NK-92 (cell line): ENCODE results near the gene FRMD4A.

ENCODE experiments used
- DNase-seq: peaks from one replicate; lab custom pipeline; 2025; ENCODE audit not compliant: unreplicated experiment; lab: John Stamatoyannopoulos, UW

Gene FRMD4A

DNA sequence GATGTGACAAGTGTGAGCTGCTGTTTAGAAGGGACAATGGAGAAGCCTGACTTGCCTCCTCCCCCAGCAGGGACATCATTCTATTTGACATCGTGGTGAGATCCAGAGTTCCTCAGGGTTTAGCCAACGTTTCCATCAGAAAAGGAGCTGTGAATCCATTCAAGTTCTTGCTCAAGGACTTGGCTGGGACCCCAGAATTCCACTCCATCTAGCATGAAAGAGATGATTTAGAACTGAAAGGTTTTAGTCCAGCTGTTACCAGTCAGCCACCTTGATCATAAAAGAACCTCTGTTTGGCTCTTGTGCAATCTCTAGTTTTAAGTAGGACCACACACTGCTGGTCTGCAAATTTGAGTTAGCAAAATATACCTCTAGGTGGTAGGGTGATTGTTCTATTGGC, 337.6 kb downstream of the FRMD4A start:
- no peak for DNase-seq

DNA sequence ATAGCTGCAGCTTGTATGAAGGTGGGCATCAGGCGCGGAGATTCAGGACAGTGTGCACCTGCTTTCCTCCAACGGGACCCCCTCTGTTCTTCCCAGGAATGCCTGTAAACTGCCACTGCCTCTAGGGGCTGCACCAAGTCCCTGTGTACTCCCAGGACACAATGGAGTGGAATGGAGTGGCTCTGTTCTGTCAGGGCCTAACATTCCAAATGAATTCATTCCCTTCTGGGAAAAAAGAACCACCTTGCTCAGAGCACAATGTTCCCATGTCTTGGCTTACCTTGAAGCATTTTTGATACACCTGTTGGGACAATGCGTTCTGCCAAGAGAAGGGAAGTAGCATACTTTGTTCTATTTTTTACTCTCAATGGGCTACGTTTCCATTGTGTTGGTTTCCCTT, 339.4 kb downstream of the FRMD4A start:
- no peak for DNase-seq

- DNase-seq, result no peak
Observed at GRCh38 chr10:13990946-13991345, 339.8 kb downstream of the FRMD4A start.

DNA sequence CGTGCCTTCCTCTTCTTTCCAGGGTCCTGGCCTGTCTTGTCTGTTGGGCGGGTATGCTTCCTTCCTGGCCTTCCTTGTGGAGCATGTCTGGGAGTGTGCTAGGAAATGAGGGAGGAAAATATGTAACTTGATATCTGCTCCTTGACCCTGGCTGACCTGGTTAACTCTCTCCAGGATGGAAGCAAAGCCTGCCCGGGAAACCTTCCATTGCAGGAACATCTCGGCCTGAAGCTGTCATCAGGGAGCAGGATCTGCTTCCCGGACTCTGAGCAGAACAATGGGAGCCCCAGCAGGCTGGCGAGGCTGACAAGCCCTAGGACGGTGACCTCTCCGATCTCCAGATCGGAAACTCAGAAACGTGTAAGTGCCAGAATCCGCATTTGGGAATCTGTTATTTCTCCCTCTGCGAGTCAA, 340.3 kb downstream of the FRMD4A start:
- DNase-seq, result no peak

- DNase-seq, result no peak
Observed at GRCh38 chr10:13989616-13990015, 341.1 kb downstream of the FRMD4A start.

GRCh38 chr10:13987446-13987845, 343.3 kb downstream of the FRMD4A start:
- DNase-seq, result no peak

DNA sequence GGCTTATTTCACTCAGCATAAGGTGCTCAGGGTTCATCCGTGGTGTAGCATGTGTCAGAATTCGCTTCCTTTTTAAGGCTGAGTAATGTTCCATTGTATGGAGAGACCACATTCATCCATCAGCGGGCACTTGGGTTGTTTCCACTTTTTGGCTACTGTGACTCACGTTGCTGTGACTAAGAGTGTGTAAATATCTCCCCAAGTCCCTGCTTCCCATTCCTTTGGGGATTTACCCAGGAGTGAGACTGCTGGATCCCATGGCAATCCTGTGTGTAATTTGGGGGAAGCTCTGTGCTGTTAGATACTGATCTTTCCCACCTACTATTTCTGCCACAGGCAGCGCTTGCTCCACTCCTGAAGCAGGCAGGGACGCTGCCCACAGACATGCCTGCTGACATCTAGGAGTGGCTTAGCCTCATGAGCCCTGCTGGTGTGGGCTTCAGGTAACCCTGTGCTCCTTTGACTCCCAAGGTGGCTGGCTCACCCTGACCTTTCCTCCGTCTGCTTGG, 346.0 kb downstream of the FRMD4A start:
- DNase-seq, result no peak

GRCh38 chr10:13983035-13983434, 347.7 kb downstream of the FRMD4A start:
- no peak for DNase-seq

- no peak for DNase-seq
Observed at GRCh38 chr10:13978533-13979115, 352.1 kb downstream of the FRMD4A start.

- DNase-seq, result no peak
Observed at GRCh38 chr10:13977861-13978532, 352.7 kb downstream of the FRMD4A start.

DNA sequence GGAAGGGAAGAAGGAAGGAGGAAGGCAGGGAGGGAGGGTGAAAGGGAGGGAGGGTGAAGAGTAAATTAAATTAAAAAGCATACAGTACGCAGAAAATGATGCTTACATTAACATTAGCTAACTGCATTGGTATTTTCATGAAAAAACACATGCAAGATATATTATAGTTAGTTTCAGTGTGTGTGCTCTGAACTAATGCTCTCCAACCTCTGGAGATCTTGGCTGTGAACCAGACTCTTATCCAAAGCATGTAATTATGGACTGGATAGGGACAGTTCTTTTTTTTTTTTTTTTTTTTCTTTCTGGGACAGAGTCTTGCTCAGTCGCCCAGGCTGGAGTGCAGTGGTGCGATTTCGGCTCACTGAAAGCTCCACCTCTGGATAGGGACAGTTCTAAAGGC, 357.0 kb downstream of the FRMD4A start:
- DNase-seq, result no peak

- no peak for DNase-seq
Observed at GRCh38 chr10:13972609-13973008, 358.1 kb downstream of the FRMD4A start.

DNA sequence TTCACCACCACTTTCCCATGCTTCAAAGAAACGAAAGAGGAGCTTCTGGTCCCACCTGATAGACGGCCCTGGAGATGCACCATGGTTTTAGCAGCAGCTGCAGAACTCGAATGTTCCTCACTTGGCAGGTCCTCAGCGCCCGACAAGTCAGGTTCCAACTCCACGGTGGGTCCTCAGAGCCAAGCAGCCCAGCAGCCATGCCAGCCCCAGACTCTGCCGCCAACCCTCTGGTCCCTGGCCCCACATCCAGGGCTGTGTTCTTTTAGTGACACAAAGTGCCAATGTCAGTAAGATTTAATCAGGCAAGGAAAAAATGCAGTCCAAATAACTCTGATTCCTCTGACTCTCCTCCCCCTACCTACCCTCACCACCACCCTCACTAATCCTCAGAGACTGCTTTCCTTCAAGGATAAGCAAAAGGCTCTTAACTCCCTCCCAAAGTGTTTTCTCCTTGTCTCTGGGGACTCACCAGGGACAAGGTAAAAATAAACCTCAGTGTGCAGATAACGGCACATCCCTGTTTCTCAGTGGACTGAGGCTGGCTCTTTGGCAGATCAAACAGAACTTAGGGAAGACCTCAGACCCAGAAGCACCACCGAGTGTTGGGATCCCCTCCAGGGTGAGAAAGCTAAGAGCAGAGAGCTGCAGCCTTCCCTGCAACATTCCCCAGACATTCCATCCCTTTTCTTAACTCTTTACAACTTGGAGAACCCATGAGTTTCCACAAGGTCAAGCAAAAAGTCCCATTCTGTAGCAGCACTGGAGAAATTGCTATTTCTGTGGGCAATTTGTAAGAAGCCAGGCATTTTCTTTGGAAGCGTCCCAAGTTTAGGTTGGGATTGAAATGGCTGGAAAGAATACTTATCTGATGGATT, 358.9 kb downstream of the FRMD4A start:
- DNase-seq, result no peak

- DNase-seq, result no peak
Observed at GRCh38 chr10:13970957-13971353, 359.8 kb downstream of the FRMD4A start.

GRCh38 chr10:13970236-13970956, 360.3 kb downstream of the FRMD4A start:
- no peak for DNase-seq

DNA sequence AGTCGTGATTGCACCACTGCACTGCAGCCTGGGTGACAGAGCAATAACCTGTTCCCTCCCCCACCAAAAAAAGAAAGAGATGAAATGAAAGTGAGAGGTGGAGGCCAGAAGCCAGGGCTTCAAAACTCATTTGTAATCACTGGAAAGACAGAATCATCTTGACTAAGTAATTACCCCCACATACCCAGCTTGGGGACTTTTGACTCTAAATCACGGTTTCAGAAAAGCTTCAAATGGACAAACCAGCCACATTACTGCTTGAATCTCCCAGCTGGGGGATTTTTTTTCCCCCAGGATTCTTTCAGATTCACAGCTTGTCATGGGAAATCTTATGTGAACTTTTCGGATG, 361.0 kb downstream of the FRMD4A start:
- no peak for DNase-seq

- DNase-seq, result no peak
Observed at GRCh38 chr10:13969118-13969791, 361.5 kb downstream of the FRMD4A start.

GRCh38 chr10:13961853-13962252, 368.9 kb downstream of the FRMD4A start:
- DNase-seq, result no peak

DNA sequence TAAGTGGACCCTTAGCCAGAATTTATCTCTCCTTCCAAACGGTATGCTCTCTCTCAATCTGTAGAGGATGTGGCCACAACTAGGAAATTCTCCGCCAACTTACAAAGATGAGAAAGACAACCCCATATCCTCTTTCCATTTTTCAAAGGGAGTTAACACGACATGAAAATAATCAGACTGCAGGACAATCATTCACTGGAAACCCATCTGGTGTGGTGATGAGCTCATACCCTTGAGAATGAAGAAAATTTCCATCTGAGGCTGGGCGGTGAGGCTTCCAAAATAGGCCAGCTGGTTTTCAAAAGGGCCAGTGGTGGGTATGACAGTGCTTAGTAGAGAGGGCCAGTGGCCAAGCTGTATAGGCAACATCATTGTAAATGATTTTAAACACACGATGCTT, 369.6 kb downstream of the FRMD4A start:
- DNase-seq, result no peak

DNA sequence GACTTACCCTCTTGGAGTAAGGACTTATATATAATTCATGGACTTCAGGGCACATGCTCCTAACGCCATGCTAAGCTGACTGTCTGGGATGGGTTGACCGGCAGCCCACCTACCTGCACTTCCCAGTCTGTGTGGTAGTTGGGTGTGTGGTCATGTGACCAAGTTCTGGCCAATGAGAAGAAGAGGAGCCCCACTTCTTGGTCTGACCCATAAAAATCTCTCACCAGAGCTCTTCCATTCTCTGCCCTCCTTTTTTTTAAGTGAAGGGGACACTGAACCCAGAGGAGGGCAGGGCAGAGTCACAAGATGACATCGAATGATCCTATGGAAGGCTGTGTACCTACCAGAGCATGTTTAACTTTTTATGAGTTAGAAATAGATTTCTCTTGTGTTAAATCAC, 370.1 kb downstream of the FRMD4A start:
- no peak for DNase-seq
